GM23248 (cell line): ENCODE measurements around the gene CDON.

Experiments used
- EZH2 ChIP-seq: fragments of 200-600 bp; sonication (generic); IDR thresholded peaks from 2 replicates; pipeline ENCODE4 v1.6.1; 2018; ENCODE audit warnings: antibody characterized with exemption, mild to moderate bottlenecking; ENCODE audit not compliant: insufficient read depth, poor library complexity, severe bottlenecking
- EZH2phosphoT487 ChIP-seq: fragments of 200-600 bp; sonication (generic); IDR thresholded peaks from 2 replicates; pipeline ENCODE4 v1.6.1; 2018; ENCODE audit warnings: antibody characterized with exemption, moderate library complexity, mild to moderate bottlenecking, low read depth; ENCODE audit not compliant: insufficient read depth

GRCh38 chr11:125941619-125942611, 120.8 kb downstream of the CDON start:
- TF ChIP-seq EZH2phosphoT487 = no peak
- no peak for TF ChIP-seq EZH2
